GM12891 (cell line): ENCODE measurements around the gene SHANK2.

Experiments used
- POLR2A ChIP-seq: IDR thresholded peaks from 2 replicates; pipeline ENCODE4 v1.6.1; 2011; ENCODE audit warnings: low read depth, low read length, control low read depth
- POLR2AphosphoS5 ChIP-seq: IDR thresholded peaks from 2 replicates; pipeline ENCODE4 v1.6.1; 2011; ENCODE audit warnings: low read depth, low read length, control low read depth
- SPI1 ChIP-seq: IDR thresholded peaks from 2 replicates; pipeline ENCODE4 v1.6.1; 2011; ENCODE audit warnings: low read depth, low read length, control low read depth
- TAF1 ChIP-seq: IDR thresholded peaks from 2 replicates; pipeline ENCODE4 v1.6.1; 2011; ENCODE audit warnings: low read depth, low read length, control low read depth

DNA sequence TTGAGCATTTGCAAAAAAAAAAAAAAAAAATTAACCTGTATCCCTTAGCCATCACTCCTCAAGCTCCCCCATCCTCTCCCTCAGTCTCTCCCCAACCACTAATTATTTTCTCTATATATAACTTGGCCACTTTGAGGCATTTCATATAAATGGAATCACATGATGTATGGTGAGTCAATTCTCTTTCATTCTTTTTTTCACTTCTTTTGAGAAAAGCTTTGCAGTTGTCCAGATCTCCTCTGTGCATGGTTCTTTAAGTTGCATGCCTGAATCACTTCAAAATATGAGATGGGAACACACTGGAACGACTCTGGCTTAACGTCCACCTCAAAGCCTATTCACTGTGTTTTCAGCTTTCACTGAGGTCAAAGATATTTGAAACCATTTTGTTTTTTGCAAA lies 40.7 kb downstream of the SHANK2 start:
- no peak for TF ChIP-seq TAF1
- TF ChIP-seq POLR2A = no peak
- TF ChIP-seq POLR2AphosphoS5 = no peak
- TF ChIP-seq SPI1 = no peak
